Measurements from ENCODE around the gene EPHB2.

EPHB2 gene

DNA sequence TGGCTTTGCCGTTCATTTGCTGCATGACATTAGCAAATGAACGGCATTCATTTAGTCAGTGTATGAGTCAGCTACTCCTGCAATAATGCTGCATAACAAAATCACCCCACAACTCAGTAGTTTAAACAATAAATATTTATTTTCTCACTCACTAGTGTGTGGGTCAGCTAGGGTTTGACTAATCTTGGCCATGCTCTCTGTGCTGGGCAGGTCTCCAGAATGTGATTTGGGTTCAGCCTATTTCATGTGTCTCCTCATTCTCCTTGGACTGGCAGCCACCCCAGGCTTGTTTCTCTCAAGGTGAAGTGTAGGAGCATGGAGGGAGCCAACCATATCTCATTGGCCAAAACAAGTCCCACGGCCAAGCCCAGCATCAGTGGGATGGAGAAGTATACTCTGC is 157.7 kb downstream of the EPHB2 start:
- Histone ChIP-seq H3K36me3 (no peaks in the 10 kb centered on the region; the same call in 1 of the 2 replicates), H3K27me3 (ENCODE audit: insufficient read depth, low read depth, severe bottlenecking) (no peaks in the 10 kb centered on the region), H3K27ac (no peak overlapping the region), H3K9me3 (ENCODE audit: severe bottlenecking) (no peaks in the 10 kb centered on the region), H3K4me3 (ENCODE audit: low read depth, low read length) (no peak overlapping the region)
- TF ChIP-seq, protein P1, sequence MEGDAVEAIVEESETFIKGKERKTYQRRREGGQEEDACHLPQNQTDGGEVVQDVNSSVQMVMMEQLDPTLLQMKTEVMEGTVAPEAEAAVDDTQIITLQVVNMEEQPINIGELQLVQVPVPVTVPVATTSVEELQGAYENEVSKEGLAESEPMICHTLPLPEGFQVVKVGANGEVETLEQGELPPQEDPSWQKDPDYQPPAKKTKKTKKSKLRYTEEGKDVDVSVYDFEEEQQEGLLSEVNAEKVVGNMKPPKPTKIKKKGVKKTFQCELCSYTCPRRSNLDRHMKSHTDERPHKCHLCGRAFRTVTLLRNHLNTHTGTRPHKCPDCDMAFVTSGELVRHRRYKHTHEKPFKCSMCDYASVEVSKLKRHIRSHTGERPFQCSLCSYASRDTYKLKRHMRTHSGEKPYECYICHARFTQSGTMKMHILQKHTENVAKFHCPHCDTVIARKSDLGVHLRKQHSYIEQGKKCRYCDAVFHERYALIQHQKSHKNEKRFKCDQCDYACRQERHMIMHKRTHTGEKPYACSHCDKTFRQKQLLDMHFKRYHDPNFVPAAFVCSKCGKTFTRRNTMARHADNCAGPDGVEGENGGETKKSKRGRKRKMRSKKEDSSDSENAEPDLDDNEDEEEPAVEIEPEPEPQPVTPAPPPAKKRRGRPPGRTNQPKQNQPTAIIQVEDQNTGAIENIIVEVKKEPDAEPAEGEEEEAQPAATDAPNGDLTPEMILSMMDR (IDR thresholded peaks at IDR 0.05; ENCODE audit: low read depth, low read length), result no peak
- DNase-seq, result no peak

DNA sequence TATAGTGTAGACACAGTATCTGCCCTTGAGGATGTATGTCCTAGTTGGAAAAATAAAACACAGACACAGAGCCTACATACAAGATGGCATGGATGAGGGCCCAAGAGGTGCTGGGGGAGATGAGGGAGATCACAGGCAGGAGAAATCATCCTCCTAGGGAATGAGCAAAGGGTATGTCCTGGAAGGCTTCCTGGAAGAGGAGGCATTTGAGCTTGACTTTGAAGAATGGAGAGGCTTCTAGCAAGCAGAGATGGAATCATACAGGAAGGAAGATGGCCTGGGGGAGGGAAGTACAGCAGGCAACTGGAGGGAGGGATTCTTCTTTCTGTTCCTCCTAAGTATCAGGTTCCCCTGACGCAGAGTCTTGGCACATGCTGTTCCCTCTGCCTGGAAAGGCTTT is 158.7 kb downstream of the EPHB2 start:
- no peaks in the 10 kb centered on the region for H3K27me3 ChIP-seq (ENCODE audit: insufficient read depth, low read depth, severe bottlenecking)
- H3K27ac ChIP-seq, result no peak overlapping the region
- no peaks in the 10 kb centered on the region; the same call in 1 of the 2 replicates for H3K36me3 ChIP-seq
- H3K4me3 ChIP-seq (ENCODE audit: low read depth, low read length), result no peak overlapping the region
- H3K9me3 ChIP-seq (ENCODE audit: severe bottlenecking), result no peaks in the 10 kb centered on the region
- TF ChIP-seq, protein P1 (IDR thresholded peaks at IDR 0.05; ENCODE audit: low read depth, low read length), result no peak
- DNase-seq, result no peak

DNA sequence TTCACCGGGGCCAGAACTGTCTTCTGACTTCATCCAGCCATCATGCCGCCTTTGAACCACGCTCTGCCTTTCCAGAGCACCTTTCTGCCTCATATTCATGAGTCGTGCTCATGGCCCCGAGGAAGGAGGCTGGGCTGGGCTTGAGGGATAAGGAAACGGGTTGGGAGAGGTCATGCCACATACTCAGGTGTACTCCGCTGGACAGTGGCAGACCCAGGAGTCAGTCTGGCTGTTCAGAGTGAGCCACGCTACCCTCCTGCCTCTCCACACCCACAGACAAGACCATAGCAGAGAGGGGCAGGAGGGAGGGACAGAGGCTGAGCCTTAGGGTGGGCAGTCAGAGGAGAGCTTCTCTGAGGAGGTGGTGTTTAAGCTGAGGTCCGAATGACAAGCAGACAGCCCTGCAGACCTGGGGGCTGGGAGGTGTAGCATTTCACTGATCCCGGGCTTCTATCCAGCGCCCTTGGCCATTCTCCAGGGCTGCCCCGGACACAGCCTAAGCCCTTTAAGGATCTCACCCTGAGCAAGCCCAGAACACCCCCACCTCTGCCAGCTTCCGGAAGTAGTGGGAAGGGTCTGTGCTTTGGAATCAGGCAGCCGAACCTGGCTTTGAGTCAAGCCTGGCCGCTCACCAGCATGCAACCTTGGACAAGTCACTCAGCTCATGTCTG is 159.7 kb downstream of the EPHB2 start:
- Histone ChIP-seq H3K27me3 (ENCODE audit: insufficient read depth, low read depth, severe bottlenecking) (no peaks in the 10 kb centered on the region), H3K4me3 (ENCODE audit: low read depth, low read length) (no peak overlapping the region), H3K27ac (no peak overlapping the region), H3K36me3 (no peaks in the 10 kb centered on the region; the same call in 1 of the 2 replicates), H3K9me3 (ENCODE audit: severe bottlenecking) (no peaks in the 10 kb centered on the region)
- peak; percentile 45 for DNase-seq
- TF ChIP-seq, protein P1 (IDR thresholded peaks at IDR 0.05; ENCODE audit: low read depth, low read length), result no peak

DNA sequence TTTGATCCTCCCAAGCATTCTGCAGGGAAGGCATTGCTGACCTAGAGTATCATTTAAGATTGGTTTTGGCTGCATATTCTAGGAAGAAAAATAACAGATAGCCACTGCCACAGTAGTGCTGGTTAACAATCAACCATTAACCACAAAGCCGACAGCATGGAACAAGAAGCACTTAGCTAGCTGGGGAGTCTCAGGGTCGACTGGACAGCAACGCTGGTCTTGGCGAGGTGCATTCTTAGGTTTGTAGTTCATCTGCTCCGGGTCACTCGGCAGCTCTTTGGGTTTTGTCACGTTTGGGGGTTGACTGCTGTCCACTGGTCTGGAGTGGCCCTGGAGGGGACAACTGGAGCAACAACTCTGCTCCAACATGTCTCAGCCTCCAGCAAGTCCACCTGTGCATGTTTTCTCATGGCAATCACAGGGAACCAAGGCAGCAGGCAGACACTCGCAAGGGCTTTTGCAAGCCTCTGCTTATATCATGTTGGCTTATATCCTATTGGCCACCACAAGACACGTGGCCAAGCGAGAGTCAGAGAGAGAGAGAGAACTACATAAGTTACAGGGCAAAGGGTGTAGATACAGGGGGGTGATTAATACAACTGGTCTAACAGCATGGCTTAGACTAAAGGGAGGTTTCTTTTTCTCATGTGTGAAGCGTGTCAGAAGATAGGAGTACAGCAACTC is 162.5 kb downstream of the EPHB2 start:
- H3K4me3 ChIP-seq (ENCODE audit: low read depth, low read length), result no peak overlapping the region
- TF ChIP-seq, protein P1 (IDR thresholded peaks at IDR 0.05; ENCODE audit: low read depth, low read length), result no peak
- H3K27ac ChIP-seq, result no peak overlapping the region
- H3K27me3 ChIP-seq (ENCODE audit: insufficient read depth, low read depth, severe bottlenecking), result no peaks in the 10 kb centered on the region
- H3K36me3 ChIP-seq, result no peaks in the 10 kb centered on the region; the same call in 1 of the 2 replicates
- no peak for DNase-seq
- H3K9me3 ChIP-seq (ENCODE audit: severe bottlenecking), result no peaks in the 10 kb centered on the region

DNA sequence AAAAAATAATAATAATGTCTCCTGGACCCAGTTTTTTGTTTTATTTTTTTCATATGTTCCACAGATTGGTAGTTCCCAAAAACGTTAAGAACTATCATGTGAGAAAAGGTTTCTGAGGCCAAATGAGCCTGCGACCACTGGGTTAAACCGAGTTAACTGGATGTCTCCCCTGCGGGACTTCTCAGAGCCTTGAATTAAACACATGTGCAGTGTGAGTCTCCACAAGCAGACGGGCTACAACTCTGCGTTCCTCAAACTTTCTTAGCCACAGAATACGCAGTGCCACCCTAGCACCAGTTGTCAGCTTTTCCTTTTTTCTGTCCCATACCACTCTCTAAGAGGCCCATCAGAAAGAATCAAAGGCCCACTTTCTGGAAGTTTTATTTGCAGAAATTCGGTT is 164.1 kb downstream of the EPHB2 start:
- no peak for DNase-seq
- H3K27ac ChIP-seq, result no peak overlapping the region
- TF ChIP-seq, protein P1 (IDR thresholded peaks at IDR 0.05; ENCODE audit: low read depth, low read length), result no peak
- no peaks in the 10 kb centered on the region for H3K27me3 ChIP-seq (ENCODE audit: insufficient read depth, low read depth, severe bottlenecking)
- H3K9me3 ChIP-seq (ENCODE audit: severe bottlenecking), result no peaks in the 10 kb centered on the region
- no peaks in the 10 kb centered on the region for H3K36me3 ChIP-seq
- H3K4me3 ChIP-seq (ENCODE audit: low read depth, low read length), result no peak overlapping the region
